22Rv1 (cell line): Measurements from ENCODE around the gene LRIG1.

Source experiments
- H3K27ac ChIP-seq: fragments of 450-650 bp; 2 replicates; pipeline ENCODE4 v1.5.1; 2017
- ZFX ChIP-seq: fragments of 450-650 bp; IDR thresholded peaks from 2 replicates; pipeline ENCODE4 v1.6.1; 2017; ENCODE audit warnings: antibody characterized with exemption, borderline replicate concordance
- TF ChIP-seq, protein P1 (sequence below): fragments of 450-650 bp; IDR thresholded peaks from 2 replicates; pipeline ENCODE4 v1.5.1; 2017; ENCODE audit warnings: mild to moderate bottlenecking

LRIG1 gene

DNA sequence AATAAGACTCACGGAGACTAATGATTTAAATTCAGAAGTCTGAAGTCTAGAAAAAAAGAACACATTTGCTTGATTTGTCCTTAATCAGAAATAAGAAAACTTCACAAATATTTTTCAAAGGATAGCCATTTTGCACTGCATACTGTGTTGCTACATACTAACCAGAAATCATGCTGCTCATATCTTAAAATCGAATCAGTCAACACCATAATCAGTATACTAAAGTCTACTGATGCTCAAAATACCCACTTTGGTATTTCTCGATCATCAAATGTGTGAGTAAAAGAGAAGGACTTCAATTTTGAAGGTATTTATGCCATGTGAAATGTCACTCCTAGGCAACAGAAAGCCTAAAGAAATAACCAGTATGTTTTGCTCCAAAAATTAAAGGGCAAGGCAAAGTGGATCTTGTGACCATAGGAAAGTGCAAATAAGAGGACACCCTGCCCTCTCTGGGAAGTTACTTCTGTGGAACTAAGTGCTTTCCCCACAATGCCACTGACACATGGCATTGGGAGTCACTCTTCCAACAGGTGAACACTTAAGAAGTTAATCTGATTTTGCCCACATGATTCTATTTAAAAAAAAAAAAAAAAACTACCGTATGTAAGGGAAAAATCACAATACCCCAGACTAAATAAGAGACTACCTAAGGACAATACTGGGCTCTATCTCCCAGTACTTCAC, 2.7 kb downstream of the LRIG1 start:
- no peak for TF ChIP-seq ZFX
- TF ChIP-seq, protein P1, sequence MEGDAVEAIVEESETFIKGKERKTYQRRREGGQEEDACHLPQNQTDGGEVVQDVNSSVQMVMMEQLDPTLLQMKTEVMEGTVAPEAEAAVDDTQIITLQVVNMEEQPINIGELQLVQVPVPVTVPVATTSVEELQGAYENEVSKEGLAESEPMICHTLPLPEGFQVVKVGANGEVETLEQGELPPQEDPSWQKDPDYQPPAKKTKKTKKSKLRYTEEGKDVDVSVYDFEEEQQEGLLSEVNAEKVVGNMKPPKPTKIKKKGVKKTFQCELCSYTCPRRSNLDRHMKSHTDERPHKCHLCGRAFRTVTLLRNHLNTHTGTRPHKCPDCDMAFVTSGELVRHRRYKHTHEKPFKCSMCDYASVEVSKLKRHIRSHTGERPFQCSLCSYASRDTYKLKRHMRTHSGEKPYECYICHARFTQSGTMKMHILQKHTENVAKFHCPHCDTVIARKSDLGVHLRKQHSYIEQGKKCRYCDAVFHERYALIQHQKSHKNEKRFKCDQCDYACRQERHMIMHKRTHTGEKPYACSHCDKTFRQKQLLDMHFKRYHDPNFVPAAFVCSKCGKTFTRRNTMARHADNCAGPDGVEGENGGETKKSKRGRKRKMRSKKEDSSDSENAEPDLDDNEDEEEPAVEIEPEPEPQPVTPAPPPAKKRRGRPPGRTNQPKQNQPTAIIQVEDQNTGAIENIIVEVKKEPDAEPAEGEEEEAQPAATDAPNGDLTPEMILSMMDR, result no peak
- no peak overlapping the region for H3K27ac ChIP-seq

- no peak for TF ChIP-seq ZFX
- TF ChIP-seq, protein P1, result no peak
- H3K27ac ChIP-seq, result no peak overlapping the region
Measured at GRCh38 chr3:66497288-66497984, 3.4 kb downstream of the LRIG1 start.

DNA sequence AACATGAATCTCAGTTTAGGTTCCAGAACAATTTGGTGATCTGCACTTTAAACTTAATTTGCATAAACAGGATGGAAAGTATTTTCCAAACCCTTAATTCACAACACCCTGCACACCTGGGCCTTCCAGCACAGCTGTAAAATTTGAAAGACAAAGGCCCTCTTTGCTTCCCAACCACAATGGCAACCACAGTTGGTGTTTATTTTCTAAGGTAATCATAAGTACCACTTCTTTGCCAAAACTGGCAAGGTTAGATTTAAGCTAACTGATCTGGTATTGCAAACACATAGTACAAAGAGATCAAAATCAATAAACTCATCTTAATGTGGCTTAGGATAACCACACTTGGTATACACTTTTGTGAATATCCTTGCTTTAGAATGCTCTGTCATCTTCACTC, 4.1 kb downstream of the LRIG1 start:
- no peak overlapping the region for H3K27ac ChIP-seq
- no peak for TF ChIP-seq ZFX
- TF ChIP-seq, protein P1, result no peak

- H3K27ac ChIP-seq, result no peak overlapping the region
- TF ChIP-seq ZFX, result no peak
- TF ChIP-seq, protein P1, result no peak
Measured at GRCh38 chr3:66496301-66496700, 4.5 kb downstream of the LRIG1 start.

- no peak overlapping the region for H3K27ac ChIP-seq
- TF ChIP-seq, protein P1, result no peak
- TF ChIP-seq ZFX, result no peak
Measured at GRCh38 chr3:66495668-66496045, 5.2 kb downstream of the LRIG1 start.

DNA sequence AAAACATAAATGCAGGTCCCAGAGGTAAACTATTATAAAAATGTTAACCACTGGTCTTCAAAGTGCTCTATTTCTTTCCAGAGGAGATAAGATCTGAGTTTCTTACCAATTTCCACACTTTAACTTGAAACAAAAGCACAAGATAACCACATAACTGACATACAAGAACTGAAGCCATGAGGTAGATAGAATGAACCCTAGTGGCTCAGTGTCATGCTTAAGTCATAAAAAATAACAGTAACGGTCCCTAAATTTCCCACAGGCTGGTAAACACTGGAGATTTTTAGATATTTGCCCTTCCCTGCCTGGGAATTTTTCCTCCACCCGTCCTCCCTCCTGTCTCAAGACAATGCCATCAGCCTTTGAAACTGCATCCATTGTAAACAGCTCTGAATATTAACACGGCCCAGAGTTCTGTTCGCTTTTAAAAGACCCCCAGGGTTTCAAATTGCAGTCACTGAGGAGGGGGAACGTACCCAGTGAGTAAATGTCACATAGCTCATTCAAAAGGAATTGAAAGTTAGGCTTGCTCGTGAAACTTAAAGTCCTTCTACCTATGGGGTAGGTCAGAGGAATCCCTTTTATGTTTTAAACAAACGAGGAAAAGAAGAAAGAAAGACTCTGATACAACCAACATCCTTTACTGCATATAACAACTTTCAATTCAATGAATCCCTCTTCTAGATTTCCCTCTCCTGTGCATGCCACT, 5.7 kb downstream of the LRIG1 start:
- TF ChIP-seq ZFX, result no peak
- TF ChIP-seq, protein P1, result no peak
- no peak overlapping the region for H3K27ac ChIP-seq

DNA sequence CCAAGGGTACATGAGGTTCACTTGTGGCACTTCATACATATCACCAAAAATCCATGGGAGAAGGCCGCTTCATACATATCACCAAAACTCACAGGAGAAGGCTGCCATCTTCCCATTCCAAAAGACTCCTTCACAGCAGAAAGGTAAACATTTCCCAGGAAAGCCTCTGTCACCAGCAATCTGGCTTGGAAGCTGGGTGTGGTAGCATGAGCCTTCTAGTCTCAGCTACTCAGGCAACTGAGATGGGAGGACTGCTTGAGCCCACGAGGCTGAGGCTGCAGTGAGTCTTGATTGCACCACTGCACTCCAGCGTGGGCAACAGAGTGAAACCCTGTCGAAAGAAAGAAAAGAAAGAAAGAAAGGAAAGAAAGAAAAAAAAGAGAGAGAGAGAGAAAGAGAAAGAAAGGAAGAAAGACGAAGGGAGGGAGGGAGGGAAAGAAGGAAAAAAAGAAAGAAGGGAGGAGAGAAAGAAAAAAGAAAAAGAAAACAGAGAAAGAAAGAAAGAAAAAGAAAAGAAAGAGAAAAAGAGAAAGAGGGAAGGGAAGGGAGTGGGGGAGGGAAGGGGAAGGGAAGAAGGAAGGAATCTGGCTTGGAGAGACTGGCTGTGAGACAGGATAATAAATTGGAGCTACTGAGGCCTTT, 7.2 kb downstream of the LRIG1 start:
- TF ChIP-seq ZFX, result no peak
- TF ChIP-seq, protein P1, result no peak
- no peak overlapping the region for H3K27ac ChIP-seq
